ENCODE measurements around the gene SDF4.

- TF ChIP-seq CTCF (IDR thresholded peaks at IDR 0.05 in 4 of 5, conservative IDR thresholded peaks at IDR 0.05 in 1 of 5) (no peak), POLR2A (IDR thresholded peaks at IDR 0.05) (no peak)
These were observed 60.6 kb downstream of the SDF4 start for GRCh38 chr1:1171161-1171545.

Data from gastrocnemius medialis (tissue), 4 donors.